NB4 (cell line): ENCODE measurements around the gene ABCB4.

Source experiments
- MAX ChIP-seq: IDR thresholded peaks from 2 replicates; pipeline ENCODE4 v1.6.1; 2011; ENCODE audit warnings: low read depth, low read length
- MYC ChIP-seq: IDR thresholded peaks from 2 replicates; pipeline ENCODE4 v1.6.1; 2011; ENCODE audit warnings: low read depth, low read length
- POLR2A ChIP-seq: IDR thresholded peaks from 2 replicates; pipeline ENCODE4 v1.6.1; 2011; ENCODE audit warnings: mild to moderate bottlenecking; ENCODE audit not compliant: insufficient read length; ENCODE audit errors: extremely low read depth
- TF ChIP-seq, protein P1 (sequence below): IDR thresholded peaks from one replicate; pipeline ENCODE4 v1.5.1; 2012; ENCODE audit warnings: low read depth, low read length

- TF ChIP-seq, protein P1, sequence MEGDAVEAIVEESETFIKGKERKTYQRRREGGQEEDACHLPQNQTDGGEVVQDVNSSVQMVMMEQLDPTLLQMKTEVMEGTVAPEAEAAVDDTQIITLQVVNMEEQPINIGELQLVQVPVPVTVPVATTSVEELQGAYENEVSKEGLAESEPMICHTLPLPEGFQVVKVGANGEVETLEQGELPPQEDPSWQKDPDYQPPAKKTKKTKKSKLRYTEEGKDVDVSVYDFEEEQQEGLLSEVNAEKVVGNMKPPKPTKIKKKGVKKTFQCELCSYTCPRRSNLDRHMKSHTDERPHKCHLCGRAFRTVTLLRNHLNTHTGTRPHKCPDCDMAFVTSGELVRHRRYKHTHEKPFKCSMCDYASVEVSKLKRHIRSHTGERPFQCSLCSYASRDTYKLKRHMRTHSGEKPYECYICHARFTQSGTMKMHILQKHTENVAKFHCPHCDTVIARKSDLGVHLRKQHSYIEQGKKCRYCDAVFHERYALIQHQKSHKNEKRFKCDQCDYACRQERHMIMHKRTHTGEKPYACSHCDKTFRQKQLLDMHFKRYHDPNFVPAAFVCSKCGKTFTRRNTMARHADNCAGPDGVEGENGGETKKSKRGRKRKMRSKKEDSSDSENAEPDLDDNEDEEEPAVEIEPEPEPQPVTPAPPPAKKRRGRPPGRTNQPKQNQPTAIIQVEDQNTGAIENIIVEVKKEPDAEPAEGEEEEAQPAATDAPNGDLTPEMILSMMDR: no peak
- TF ChIP-seq POLR2A (no peak), MAX (no peak), MYC (no peak)
Measured at GRCh38 chr7:87505122-87505521, 29.6 kb upstream of the ABCB4 start.
